Cardiac atrium fibroblast (primary cell): ENCODE results near the gene SMCO3. TPM values are rescaled to one million over a fixed set of nuclear protein-coding genes. Genes with fewer than 3 reads are reported as not detected.

Source experiments
- total RNA-seq: library from RNA; depleted of rRNA; stranded (reverse); fragments of >200 nt; gene quantifications from 2 replicates; pipeline ENCODE4 v1.2.3, GENCODE V29; 2015

Gene SMCO3
- total RNA-seq: 0.65 and 2.0 TPM in 2 replicates

GRCh38 chr12:14814014-14814413, at the start of gene SMCO3:
SMCO3 (minus strand) TSS chr12:14814182; CDS start chr12:14806680, 7,502 bp downstream.

GRCh38 chr12:14843425-14843887, 29.5 kb upstream of the SMCO3 start, which contains the start of gene ART4:
ART4 (minus strand) TSS chr12:14843526; CDS start chr12:14843113, 413 bp downstream.

GRCh38 chr12:14803011-14803829, 10.8 kb downstream of the SMCO3 start, which contains the start of the genes C12orf60 and WBP11:
C12orf60 (plus strand) TSS chr12:14803670; CDS start chr12:14822936, 19,266 bp downstream.
WBP11 (minus strand) TSS chr12:14803478; CDS start chr12:14801383, 2,095 bp downstream.

Other genes starting within 250 kb of the SMCO3 start
- 1.3 and 2.1 TPM in 2 replicates for gene PLBD1, start 246.3 kb downstream of the SMCO3 start, total RNA-seq
- not detected in 2 replicates for gene GUCY2C, start 117.6 kb downstream of the SMCO3 start, total RNA-seq
- gene WBP11, start 10.7 kb downstream of the SMCO3 start, total RNA-seq: 16.2 and 18.1 TPM in 2 replicates
- 0.49 and 0.54 TPM in 2 replicates for gene C12orf60, start 10.5 kb downstream of the SMCO3 start, total RNA-seq
- 43.5 and 57.0 TPM in 2 replicates for gene ART4, start 29.3 kb upstream of the SMCO3 start, total RNA-seq
- gene MGP, start 71.7 kb upstream of the SMCO3 start, total RNA-seq: 259 and 511 TPM in 2 replicates
- gene ERP27, start 124.4 kb upstream of the SMCO3 start, total RNA-seq: not detected in 2 replicates
- 75.2 and 129 TPM in 2 replicates for gene ARHGDIB, start 147.4 kb upstream of the SMCO3 start, total RNA-seq
- 3.1 TPM in 1 of 2 replicates, not detected in the other for gene PDE6H, start 158.9 kb upstream of the SMCO3 start, total RNA-seq